Fibroblast of lung (primary cell): ENCODE results near the gene NFAT5.

Experiments
- CTCF ChIP-seq, 2 donors: IDR thresholded peaks in 1 of 2; conservative IDR thresholded peaks in 1 of 2; 1 replicate in 1 of 2; 2 replicates in 1 of 2; pipeline ENCODE4 v1.5.1; 2011 to 2012; ENCODE audit warnings: low read length in 2 of 2, control low read depth in 1 of 2, inconsistent platforms in 1 of 2, low read depth in 1 of 2, mild to moderate bottlenecking in 1 of 2
- EZH2 ChIP-seq: IDR thresholded peaks from 2 replicates; pipeline ENCODE4 v1.5.1; 2012; ENCODE audit warnings: low read length, control low read depth, mild to moderate bottlenecking; ENCODE audit errors: missing control alignments

- TF ChIP-seq CTCF (conservative IDR thresholded peaks at IDR 0.05 in 1 of 2, IDR thresholded peaks at IDR 0.05 in 1 of 2; ENCODE audit: low read depth in 1 of 2, low read length in 2 of 2) (no peak), EZH2 (no peak)
Measured at GRCh38 chr16:69611103-69611640, 45.4 kb downstream of the NFAT5 start.
